ENCODE data around the gene AURKAIP1. TPM values are rescaled to one million over a fixed set of nuclear protein-coding genes. Genes with fewer than 3 reads are reported as not detected.
A peak's percentile ranks its signal among the peaks of the same experiment; 100 is the strongest.

The AURKAIP1 gene
- total and polyA plus RNA-seq, 2 of the 13 experiments (the other 11 are each of a cell fraction or from before 2014, with no cell fraction given) = 69.5 to 175 TPM

- TF ChIP-seq NFYC (CRISPR knock-in tag; IDR thresholded peaks at IDR 0.05) (no peak), ZSCAN9 (CRISPR knock-in tag; IDR thresholded peaks at IDR 0.05; ENCODE audit: borderline replicate concordance) (no peak), ZNF101 (CRISPR knock-in tag; IDR thresholded peaks at IDR 0.05; ENCODE audit: borderline replicate concordance, low read depth) (no peak), E2F2 (CRISPR knock-in tag; IDR thresholded peaks at IDR 0.05; ENCODE audit: borderline replicate concordance) (no peak), HOXA5 (CRISPR knock-in tag; IDR thresholded peaks at IDR 0.05) (no peak), XRCC5 (optimal IDR thresholded peaks at IDR 0.05; ENCODE audit: low read length) (no peak), RCOR2 (CRISPR knock-in tag; IDR thresholded peaks at IDR 0.05) (no peak), AFF4 (CRISPR knock-in tag; IDR thresholded peaks at IDR 0.05) (no peak), FOXO1 (CRISPR knock-in tag; IDR thresholded peaks at IDR 0.05) (peak; percentile 57; the same call in 1 of the 2 replicates), SMARCE1 (IDR thresholded peaks at IDR 0.05; ENCODE audit: borderline replicate concordance) (no peak), ZNF329 (CRISPR knock-in tag; IDR thresholded peaks at IDR 0.05; ENCODE audit: low read depth) (no peak), ZNF343 (CRISPR knock-in tag; IDR thresholded peaks at IDR 0.05) (no peak), MXI1 (IDR thresholded peaks at IDR 0.05; ENCODE audit: borderline replicate concordance, low read depth, low read length) (peak; percentile 40; the same call in 1 of the 3 replicates), NR3C1 (CRISPR knock-in tag; IDR thresholded peaks at IDR 0.05) (no peak), CERS6 (CRISPR knock-in tag; IDR thresholded peaks at IDR 0.05) (no peak), PATZ1 (CRISPR knock-in tag; IDR thresholded peaks at IDR 0.05) (0 out of 2 replicates have a peak, but pooled peaks have one; percentile 24), ZNF282 (IDR thresholded peaks at IDR 0.05; ENCODE audit: partially characterized antibody) (no peak)
- TF ChIP-seq, protein P1, sequence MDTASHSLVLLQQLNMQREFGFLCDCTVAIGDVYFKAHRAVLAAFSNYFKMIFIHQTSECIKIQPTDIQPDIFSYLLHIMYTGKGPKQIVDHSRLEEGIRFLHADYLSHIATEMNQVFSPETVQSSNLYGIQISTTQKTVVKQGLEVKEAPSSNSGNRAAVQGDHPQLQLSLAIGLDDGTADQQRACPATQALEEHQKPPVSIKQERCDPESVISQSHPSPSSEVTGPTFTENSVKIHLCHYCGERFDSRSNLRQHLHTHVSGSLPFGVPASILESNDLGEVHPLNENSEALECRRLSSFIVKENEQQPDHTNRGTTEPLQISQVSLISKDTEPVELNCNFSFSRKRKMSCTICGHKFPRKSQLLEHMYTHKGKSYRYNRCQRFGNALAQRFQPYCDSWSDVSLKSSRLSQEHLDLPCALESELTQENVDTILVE (CRISPR knock-in tag; IDR thresholded peaks at IDR 0.05) = no peak
- TF ChIP-seq, protein P2, sequence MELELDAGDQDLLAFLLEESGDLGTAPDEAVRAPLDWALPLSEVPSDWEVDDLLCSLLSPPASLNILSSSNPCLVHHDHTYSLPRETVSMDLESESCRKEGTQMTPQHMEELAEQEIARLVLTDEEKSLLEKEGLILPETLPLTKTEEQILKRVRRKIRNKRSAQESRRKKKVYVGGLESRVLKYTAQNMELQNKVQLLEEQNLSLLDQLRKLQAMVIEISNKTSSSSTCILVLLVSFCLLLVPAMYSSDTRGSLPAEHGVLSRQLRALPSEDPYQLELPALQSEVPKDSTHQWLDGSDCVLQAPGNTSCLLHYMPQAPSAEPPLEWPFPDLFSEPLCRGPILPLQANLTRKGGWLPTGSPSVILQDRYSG (CRISPR knock-in tag; IDR thresholded peaks at IDR 0.05) = no peak
- TF ChIP-seq, protein P3, sequence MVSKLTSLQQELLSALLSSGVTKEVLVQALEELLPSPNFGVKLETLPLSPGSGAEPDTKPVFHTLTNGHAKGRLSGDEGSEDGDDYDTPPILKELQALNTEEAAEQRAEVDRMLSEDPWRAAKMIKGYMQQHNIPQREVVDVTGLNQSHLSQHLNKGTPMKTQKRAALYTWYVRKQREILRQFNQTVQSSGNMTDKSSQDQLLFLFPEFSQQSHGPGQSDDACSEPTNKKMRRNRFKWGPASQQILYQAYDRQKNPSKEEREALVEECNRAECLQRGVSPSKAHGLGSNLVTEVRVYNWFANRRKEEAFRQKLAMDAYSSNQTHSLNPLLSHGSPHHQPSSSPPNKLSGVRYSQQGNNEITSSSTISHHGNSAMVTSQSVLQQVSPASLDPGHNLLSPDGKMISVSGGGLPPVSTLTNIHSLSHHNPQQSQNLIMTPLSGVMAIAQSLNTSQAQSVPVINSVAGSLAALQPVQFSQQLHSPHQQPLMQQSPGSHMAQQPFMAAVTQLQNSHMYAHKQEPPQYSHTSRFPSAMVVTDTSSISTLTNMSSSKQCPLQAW (CRISPR knock-in tag; IDR thresholded peaks at IDR 0.05) = no peak
Observed at GRCh38 chr1:1334835-1335234, 40.2 kb downstream of the AURKAIP1 start (continued).
